ENCODE results near the gene RBFOX2.

DNA sequence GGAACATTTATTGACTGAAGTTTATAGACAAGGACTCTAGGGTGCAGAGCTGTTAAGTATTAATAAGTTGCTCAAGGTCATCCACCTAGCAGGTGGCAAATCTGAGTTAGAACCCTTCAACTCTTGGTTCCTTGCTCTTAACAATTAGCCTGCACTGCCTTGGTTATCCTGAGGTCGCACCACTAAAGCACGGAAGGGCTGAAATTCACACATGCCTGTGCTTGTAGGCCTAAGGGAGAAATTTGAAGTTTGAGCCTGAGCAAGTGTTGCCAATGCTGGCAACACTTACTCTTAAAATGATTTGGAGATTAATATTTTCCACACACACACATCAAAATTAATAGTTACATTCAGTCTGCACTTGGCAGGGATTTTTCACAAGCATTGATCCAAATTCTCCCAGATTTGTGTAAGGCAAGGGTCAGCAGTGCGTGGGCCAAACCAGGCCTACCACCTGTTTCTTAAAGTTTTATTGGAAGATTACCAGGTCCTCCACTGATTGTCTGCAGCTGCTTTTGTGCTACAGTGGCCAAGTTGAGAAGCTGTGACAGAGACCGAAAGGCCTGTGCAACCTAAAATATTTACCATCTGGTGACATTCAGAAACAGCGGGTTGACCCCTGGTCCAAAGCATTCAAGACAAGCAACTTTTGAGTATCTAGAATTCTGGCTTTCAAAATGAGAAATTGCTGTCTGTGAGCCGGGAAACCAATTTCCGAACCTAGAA is 294.7 kb downstream of the RBFOX2 start:
- TF ChIP-seq, protein P1, sequence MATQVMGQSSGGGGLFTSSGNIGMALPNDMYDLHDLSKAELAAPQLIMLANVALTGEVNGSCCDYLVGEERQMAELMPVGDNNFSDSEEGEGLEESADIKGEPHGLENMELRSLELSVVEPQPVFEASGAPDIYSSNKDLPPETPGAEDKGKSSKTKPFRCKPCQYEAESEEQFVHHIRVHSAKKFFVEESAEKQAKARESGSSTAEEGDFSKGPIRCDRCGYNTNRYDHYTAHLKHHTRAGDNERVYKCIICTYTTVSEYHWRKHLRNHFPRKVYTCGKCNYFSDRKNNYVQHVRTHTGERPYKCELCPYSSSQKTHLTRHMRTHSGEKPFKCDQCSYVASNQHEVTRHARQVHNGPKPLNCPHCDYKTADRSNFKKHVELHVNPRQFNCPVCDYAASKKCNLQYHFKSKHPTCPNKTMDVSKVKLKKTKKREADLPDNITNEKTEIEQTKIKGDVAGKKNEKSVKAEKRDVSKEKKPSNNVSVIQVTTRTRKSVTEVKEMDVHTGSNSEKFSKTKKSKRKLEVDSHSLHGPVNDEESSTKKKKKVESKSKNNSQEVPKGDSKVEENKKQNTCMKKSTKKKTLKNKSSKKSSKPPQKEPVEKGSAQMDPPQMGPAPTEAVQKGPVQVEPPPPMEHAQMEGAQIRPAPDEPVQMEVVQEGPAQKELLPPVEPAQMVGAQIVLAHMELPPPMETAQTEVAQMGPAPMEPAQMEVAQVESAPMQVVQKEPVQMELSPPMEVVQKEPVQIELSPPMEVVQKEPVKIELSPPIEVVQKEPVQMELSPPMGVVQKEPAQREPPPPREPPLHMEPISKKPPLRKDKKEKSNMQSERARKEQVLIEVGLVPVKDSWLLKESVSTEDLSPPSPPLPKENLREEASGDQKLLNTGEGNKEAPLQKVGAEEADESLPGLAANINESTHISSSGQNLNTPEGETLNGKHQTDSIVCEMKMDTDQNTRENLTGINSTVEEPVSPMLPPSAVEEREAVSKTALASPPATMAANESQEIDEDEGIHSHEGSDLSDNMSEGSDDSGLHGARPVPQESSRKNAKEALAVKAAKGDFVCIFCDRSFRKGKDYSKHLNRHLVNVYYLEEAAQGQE (IDR thresholded peaks at IDR 0.05; ENCODE audit: insufficient read depth in 1 of 2, low read depth in 2 of 2, low read length in 2 of 2): no peak
- TF ChIP-seq POLR2AphosphoS5 (IDR thresholded peaks at IDR 0.05; ENCODE audit: low read depth, low read length): no peak
